Measurements from ENCODE around the gene SPAG5. TPM values are rescaled to one million over a fixed set of nuclear protein-coding genes. Genes with fewer than 3 reads are reported as not detected.
"Not testable (repeated sequence)": the region's sequence is repeated elsewhere in the genome, so short reads cannot be mapped to it uniquely, and the experiment has no call there.

Gene SPAG5
- total RNA-seq, 1 experiment from 2014 or later: 113 TPM

DNA sequence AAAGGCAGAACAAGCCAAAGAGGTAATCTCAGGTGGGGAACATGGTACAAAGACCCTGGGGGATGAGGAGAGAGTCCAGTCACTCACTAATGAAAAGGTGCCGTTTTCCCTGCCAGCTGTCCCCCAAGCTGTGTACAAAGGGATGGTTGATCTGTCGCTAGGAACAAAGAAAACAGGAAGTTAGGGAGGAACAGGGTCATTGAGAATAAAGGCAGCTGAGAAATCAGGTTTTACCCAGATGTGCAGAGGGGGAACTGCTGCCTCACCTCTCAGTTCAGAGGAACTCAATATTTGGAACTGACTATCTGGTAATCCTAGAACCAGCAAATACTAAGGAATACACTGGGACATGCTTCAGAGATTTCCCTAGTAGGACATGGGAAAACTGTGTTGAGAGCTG, 13.7 kb upstream of the SPAG5 start:
- ChIA-PET POLR2A (no interaction called here), CTCF (interaction anchor here (0.6 to 1.4 kb wide), 3 partner anchors 13 to 723 kb away, joined by 3 read pairs; no protein-coding TSS in a partner anchor)
- Histone ChIP-seq H3K9me3 (no peaks in the 10 kb centered on the region), H3K27me3 (replicated peaks; ENCODE audit: control insufficient read depth, insufficient read depth, low read length) (no peaks in the 10 kb centered on the region), H3K4me1 (no peaks in the 10 kb centered on the region), H3K36me3 (ENCODE audit: control insufficient read depth, insufficient read depth, low read length) (peaks cover 2% of the 10 kb centered on the region; the same call in 1 of the 2 replicates), H3K4me3 (ENCODE audit: low read depth, low read length) (no peak overlapping the region)
- TF ChIP-seq, protein P1, sequence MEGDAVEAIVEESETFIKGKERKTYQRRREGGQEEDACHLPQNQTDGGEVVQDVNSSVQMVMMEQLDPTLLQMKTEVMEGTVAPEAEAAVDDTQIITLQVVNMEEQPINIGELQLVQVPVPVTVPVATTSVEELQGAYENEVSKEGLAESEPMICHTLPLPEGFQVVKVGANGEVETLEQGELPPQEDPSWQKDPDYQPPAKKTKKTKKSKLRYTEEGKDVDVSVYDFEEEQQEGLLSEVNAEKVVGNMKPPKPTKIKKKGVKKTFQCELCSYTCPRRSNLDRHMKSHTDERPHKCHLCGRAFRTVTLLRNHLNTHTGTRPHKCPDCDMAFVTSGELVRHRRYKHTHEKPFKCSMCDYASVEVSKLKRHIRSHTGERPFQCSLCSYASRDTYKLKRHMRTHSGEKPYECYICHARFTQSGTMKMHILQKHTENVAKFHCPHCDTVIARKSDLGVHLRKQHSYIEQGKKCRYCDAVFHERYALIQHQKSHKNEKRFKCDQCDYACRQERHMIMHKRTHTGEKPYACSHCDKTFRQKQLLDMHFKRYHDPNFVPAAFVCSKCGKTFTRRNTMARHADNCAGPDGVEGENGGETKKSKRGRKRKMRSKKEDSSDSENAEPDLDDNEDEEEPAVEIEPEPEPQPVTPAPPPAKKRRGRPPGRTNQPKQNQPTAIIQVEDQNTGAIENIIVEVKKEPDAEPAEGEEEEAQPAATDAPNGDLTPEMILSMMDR (IDR thresholded peaks at IDR 0.05; ENCODE audit: insufficient read depth in 1 of 2, low read depth in 1 of 2, low read length in 1 of 2, severe bottlenecking in 1 of 2, unreplicated experiment in 1 of 2): no peak
- no peak for DNase-seq
- no peaks in the 10 kb centered on the region for H3K9me3 Mint-ChIP-seq (ENCODE audit: unreplicated experiment)
- no peak overlapping the region for H3K4me3 Mint-ChIP-seq (ENCODE audit: unreplicated experiment)
- peaks cover 50% of the 10 kb centered on the region for H3K36me3 Mint-ChIP-seq (ENCODE audit: insufficient read depth, unreplicated experiment)
- H3K27me3 Mint-ChIP-seq (ENCODE audit: insufficient read depth, unreplicated experiment): no peaks in the 10 kb centered on the region
- no peak overlapping the region for H3K27ac Mint-ChIP-seq (ENCODE audit: unreplicated experiment)
- intact Hi-C loops (cut with micrococcal nuclease; ENCODE audit: unreplicated experiment): loop anchor here (2.0 kb wide), 1 partner anchor 64 kb away; no protein-coding TSS in a partner anchor
- peaks cover 9% of the 10 kb centered on the region for H3K4me1 Mint-ChIP-seq (ENCODE audit: low read depth, unreplicated experiment)
- BruUV-seq (replicated peaks): no TSS peak

DNA sequence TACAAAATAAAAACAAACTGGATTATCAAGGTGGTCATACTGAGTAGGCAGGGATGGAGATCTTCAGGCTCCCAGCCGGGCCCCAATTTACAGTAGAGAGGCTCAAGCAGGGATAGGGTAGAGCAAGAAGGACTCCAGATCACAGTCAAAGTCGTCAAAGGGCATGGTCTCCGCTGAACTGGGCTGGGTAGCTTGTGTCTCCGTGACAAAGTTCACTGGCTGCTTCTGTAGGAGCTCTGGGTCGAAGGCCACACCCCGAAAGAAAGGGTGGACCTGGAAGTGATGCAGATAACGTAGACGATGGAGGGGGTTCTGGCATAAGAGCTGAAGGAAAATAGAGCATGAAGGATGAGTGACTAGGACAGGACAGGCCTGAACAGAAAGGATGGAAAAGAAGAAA, 11.6 kb upstream of the SPAG5 start:
- ChIA-PET CTCF (no interaction called here), POLR2A (interaction anchor here (0.6 kb wide), 1 partner anchor 25 kb away, joined by 4 read pairs; no protein-coding TSS in a partner anchor)
- Histone ChIP-seq H3K36me3 (ENCODE audit: control insufficient read depth, insufficient read depth, low read length) (peaks cover 2% of the 10 kb centered on the region; the same call in 1 of the 2 replicates), H3K4me1 (no peaks in the 10 kb centered on the region; the same call in 1 of the 2 replicates), H3K9me3 (no peaks in the 10 kb centered on the region), H3K4me3 (ENCODE audit: low read depth, low read length) (no peak overlapping the region), H3K27me3 (replicated peaks; ENCODE audit: control insufficient read depth, insufficient read depth, low read length) (no peaks in the 10 kb centered on the region)
- DNase-seq: no peak
- no peaks in the 10 kb centered on the region for H3K9me3 Mint-ChIP-seq (ENCODE audit: unreplicated experiment)
- intact Hi-C loops (cut with micrococcal nuclease; ENCODE audit: unreplicated experiment): no loop called here
- H3K27me3 Mint-ChIP-seq (ENCODE audit: insufficient read depth, unreplicated experiment): no peaks in the 10 kb centered on the region
- TF ChIP-seq, protein P1 (IDR thresholded peaks at IDR 0.05; ENCODE audit: insufficient read depth in 1 of 2, low read depth in 1 of 2, low read length in 1 of 2, severe bottlenecking in 1 of 2, unreplicated experiment in 1 of 2): no peak
- peaks cover 38% of the 10 kb centered on the region for H3K36me3 Mint-ChIP-seq (ENCODE audit: insufficient read depth, unreplicated experiment)
- peaks cover 9% of the 10 kb centered on the region for H3K4me1 Mint-ChIP-seq (ENCODE audit: low read depth, unreplicated experiment)
- H3K27ac Mint-ChIP-seq (ENCODE audit: unreplicated experiment): no peak overlapping the region
- H3K4me3 Mint-ChIP-seq (ENCODE audit: unreplicated experiment): no peak overlapping the region
- no TSS peak for BruUV-seq (replicated peaks)

DNA sequence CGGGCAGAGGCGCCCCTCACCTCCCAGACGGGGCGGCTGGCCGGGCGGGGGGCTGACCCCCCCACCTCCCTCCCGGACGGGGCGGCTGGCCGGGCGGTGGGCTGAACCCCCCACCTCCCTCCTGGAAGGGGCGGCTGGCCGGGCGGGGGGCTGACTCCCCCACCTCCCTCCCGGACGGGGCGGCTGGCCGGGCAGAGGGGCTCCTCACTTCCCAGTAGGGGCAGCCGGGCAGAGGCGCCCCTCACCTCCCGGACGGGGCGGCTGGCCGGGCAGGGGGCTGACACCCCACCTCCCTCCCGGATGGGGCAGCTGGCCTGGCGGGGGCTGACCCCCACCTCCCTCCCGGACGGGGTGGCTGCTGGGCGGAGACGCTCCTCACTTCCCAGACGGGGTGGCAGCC, 5.2 kb upstream of the SPAG5 start:
- DNase-seq; H3K27ac Mint-ChIP-seq (ENCODE audit: unreplicated experiment); H3K4me3 ChIP-seq (ENCODE audit: low read depth, low read length); H3K9me3 ChIP-seq; H3K27me3 Mint-ChIP-seq (ENCODE audit: insufficient read depth, unreplicated experiment); H3K36me3 ChIP-seq (ENCODE audit: control insufficient read depth, insufficient read depth, low read length); H3K27me3 ChIP-seq (replicated peaks; ENCODE audit: control insufficient read depth, insufficient read depth, low read length); H3K9me3 Mint-ChIP-seq (ENCODE audit: unreplicated experiment); intact Hi-C loops (cut with micrococcal nuclease; ENCODE audit: unreplicated experiment); BruUV-seq (replicated peaks); H3K4me3 Mint-ChIP-seq (ENCODE audit: unreplicated experiment); H3K4me1 ChIP-seq; POLR2A ChIA-PET; CTCF ChIA-PET: not testable (repeated sequence)
- Mint-ChIP-seq H3K36me3 (ENCODE audit: insufficient read depth, unreplicated experiment) (peaks cover 21% of the 10 kb centered on the region), H3K4me1 (ENCODE audit: low read depth, unreplicated experiment) (peaks cover 11% of the 10 kb centered on the region)

All from Caco-2 (cell line).